Glutamatergic neuron (in vitro differentiated cells): ENCODE measurements around the gene NCOA7. TPM values are rescaled to one million over a fixed set of nuclear protein-coding genes. Genes with fewer than 3 reads are reported as not detected.

Experiments
- DNase-seq: peaks from one replicate; pipeline ENCODE4 v3.0.0; 2022
- H3K27ac Mint-ChIP-seq: one replicate; pipeline ENCODE4 v1.8.0; 2020; ENCODE audit warnings: mild to moderate bottlenecking, mixed read lengths, inconsistent platforms; ENCODE audit not compliant: unreplicated experiment
- H3K27me3 Mint-ChIP-seq: one replicate; pipeline ENCODE4 v1.8.0; 2020; ENCODE audit warnings: mild to moderate bottlenecking, moderate library complexity, mixed read lengths, inconsistent platforms; ENCODE audit not compliant: unreplicated experiment
- H3K36me3 Mint-ChIP-seq: one replicate; pipeline ENCODE4 v1.8.0; 2020; ENCODE audit warnings: mild to moderate bottlenecking, mixed read lengths, inconsistent platforms; ENCODE audit not compliant: unreplicated experiment
- H3K4me1 Mint-ChIP-seq: one replicate; pipeline ENCODE4 v1.8.0; 2020; ENCODE audit warnings: mild to moderate bottlenecking, low read depth, mixed read lengths, inconsistent platforms; ENCODE audit not compliant: unreplicated experiment
- H3K4me3 Mint-ChIP-seq: one replicate; pipeline ENCODE4 v1.8.0; 2020; ENCODE audit warnings: mild to moderate bottlenecking, mixed read lengths, inconsistent platforms; ENCODE audit not compliant: unreplicated experiment
- H3K9me3 Mint-ChIP-seq: one replicate; pipeline ENCODE4 v1.8.0; 2020; ENCODE audit warnings: mild to moderate bottlenecking, moderate library complexity, mixed read lengths, inconsistent platforms; ENCODE audit not compliant: unreplicated experiment
- CTCF ChIP-seq: fragments of 200-600 bp; sonication (generic); IDR thresholded peaks from one replicate; pipeline ENCODE4 v1.5.0; 2021; ENCODE audit not compliant: partially characterized antibody, unreplicated experiment
- total RNA-seq: library from RNA; stranded (reverse); fragmentation: NEBNext Ultra II Directional; extraction: Animal tissue kit (Norgen Biotek cat#: 25700); gene quantifications from one replicate; pipeline ENCODE4 v1.2.1, GENCODE V29; 2021; ENCODE audit not compliant: unreplicated experiment

The NCOA7 gene
- total RNA-seq, 1 donor from 2014 or later: 23.5 TPM

DNA sequence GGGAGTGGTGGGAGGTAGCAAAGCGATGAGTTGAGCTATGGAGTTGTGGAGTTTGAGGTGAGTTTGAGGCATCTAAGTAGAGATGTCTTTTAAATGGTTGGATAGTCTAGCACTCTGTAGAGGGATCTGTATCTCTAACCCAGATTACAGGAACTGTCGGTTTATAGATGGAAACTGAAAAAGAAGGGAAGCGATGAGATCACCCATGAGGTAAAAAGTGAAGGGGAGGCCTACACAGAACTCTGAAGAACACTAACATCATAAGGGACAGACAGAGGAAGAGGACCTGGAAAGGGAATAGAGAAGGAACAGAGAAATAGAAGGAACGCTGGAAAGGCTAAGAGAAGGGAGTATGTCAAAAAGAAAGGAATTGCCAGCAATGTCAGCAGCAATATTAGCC, 168.3 kb downstream of the NCOA7 start:
- no peaks in the 10 kb centered on the region for H3K36me3 Mint-ChIP-seq
- no peaks in the 10 kb centered on the region for H3K9me3 Mint-ChIP-seq
- no peak for TF ChIP-seq CTCF
- H3K27me3 Mint-ChIP-seq: no peaks in the 10 kb centered on the region
- no peak overlapping the region for H3K4me3 Mint-ChIP-seq
- DNase-seq: no peak
- H3K27ac Mint-ChIP-seq: no peak overlapping the region
- H3K4me1 Mint-ChIP-seq: peaks cover 9% of the 10 kb centered on the region

- no peak overlapping the region for H3K27ac Mint-ChIP-seq
- H3K4me3 Mint-ChIP-seq: no peak overlapping the region
- peaks cover 9% of the 10 kb centered on the region for H3K4me1 Mint-ChIP-seq
- H3K9me3 Mint-ChIP-seq: peaks cover 1% of the 10 kb centered on the region
- H3K36me3 Mint-ChIP-seq: no peaks in the 10 kb centered on the region
- no peak for DNase-seq
- no peaks in the 10 kb centered on the region for H3K27me3 Mint-ChIP-seq
- TF ChIP-seq CTCF: no peak
These were observed 170.4 kb downstream of the NCOA7 start for GRCh38 chr6:125961117-125961516.

GRCh38 chr6:125962900-125963497, 172.2 kb downstream of the NCOA7 start:
- Mint-ChIP-seq H3K4me1 (peaks cover 9% of the 10 kb centered on the region), H3K9me3 (peaks cover 1% of the 10 kb centered on the region), H3K36me3 (no peaks in the 10 kb centered on the region), H3K27me3 (no peaks in the 10 kb centered on the region), H3K4me3 (no peak overlapping the region), H3K27ac (no peak overlapping the region)
- no peak for TF ChIP-seq CTCF
- DNase-seq: no peak

DNA sequence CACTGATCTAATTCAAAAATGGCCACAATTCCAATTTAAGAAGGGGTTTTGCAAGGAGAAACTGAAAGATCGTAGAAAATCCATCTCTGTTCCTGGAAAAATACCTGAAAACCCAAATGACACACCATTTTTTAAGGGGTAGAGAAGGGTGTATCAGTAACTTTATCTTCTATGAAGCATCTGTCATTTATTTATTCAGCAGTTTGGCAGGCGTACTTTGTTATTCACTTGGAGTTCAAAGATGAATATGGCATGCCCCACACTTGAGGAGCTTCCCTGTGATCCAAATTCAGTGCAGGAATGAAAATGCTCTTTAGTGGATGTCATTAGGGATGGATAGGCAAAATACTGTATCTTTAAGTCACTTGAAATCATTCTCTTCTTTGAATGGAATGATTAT, 173.1 kb downstream of the NCOA7 start:
- no peak for TF ChIP-seq CTCF
- Mint-ChIP-seq H3K36me3 (no peaks in the 10 kb centered on the region), H3K4me1 (peaks cover 9% of the 10 kb centered on the region), H3K4me3 (no peak overlapping the region), H3K27ac (no peak overlapping the region), H3K9me3 (peaks cover 1% of the 10 kb centered on the region), H3K27me3 (no peaks in the 10 kb centered on the region)
- DNase-seq: no peak

- H3K9me3 Mint-ChIP-seq: peaks cover 1% of the 10 kb centered on the region
- H3K27me3 Mint-ChIP-seq: no peaks in the 10 kb centered on the region
- H3K36me3 Mint-ChIP-seq: no peaks in the 10 kb centered on the region
- no peak overlapping the region for H3K4me3 Mint-ChIP-seq
- no peak for TF ChIP-seq CTCF
- no peak overlapping the region for H3K27ac Mint-ChIP-seq
- H3K4me1 Mint-ChIP-seq: peaks cover 9% of the 10 kb centered on the region
- no peak for DNase-seq
These were observed 175.8 kb downstream of the NCOA7 start for GRCh38 chr6:125966569-125966968.
